IPS-18a (cell line): ENCODE measurements around the gene HTT.
"Not testable (repeated sequence)": the region's sequence is repeated elsewhere in the genome, so short reads cannot be mapped to it uniquely, and the experiment has no call there.

Experiments
- H3K27ac ChIP-seq: one replicate; pipeline ENCODE4 v1.5.1; 2013; ENCODE audit warnings: low read length
- H3K27me3 ChIP-seq: one replicate; pipeline ENCODE4 v1.6.1; 2013; ENCODE audit warnings: mild to moderate bottlenecking, low read length; ENCODE audit not compliant: control insufficient read depth, insufficient read depth
- H3K36me3 ChIP-seq: one replicate; pipeline ENCODE4 v1.6.1; 2013; ENCODE audit warnings: low read depth, low read length; ENCODE audit not compliant: control insufficient read depth
- H3K4me1 ChIP-seq: one replicate; pipeline ENCODE4 v1.6.1; 2013; ENCODE audit warnings: low read depth, low read length; ENCODE audit not compliant: control insufficient read depth
- H3K4me3 ChIP-seq: one replicate; pipeline ENCODE4 v1.5.1; 2013; ENCODE audit warnings: low read length
- H3K9ac ChIP-seq: one replicate; pipeline ENCODE4 v1.6.1; 2013; ENCODE audit warnings: mild to moderate bottlenecking, low read length, moderate library complexity
- H3K9me3 ChIP-seq: one replicate; pipeline ENCODE4 v1.6.1; 2013; ENCODE audit warnings: low read depth, low read length; ENCODE audit not compliant: control insufficient read depth

The HTT gene

DNA sequence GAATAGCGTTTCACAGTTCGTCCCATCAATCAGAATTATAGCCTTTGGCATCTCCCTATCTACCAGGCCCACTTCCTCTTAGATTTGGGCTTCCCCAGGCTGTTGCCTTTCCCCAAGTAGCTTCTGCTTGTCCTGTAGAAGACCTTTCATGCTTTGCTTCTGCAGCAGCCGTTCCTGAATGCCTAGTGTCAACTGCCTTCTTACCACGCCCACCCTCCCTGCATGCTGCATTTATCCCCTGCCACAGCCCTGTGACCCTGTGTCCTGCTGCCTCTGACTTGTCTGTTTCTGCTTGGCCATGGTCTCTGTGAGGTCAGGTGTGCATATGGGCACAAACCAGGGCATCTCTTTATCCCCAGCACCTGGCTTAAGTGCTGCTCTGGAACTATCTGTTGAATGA is 56.3 kb downstream of the HTT start:
- H3K36me3 ChIP-seq: peaks cover 86% of the 10 kb centered on the region
- no peaks in the 10 kb centered on the region for H3K27me3 ChIP-seq
- no peak overlapping the region for H3K9ac ChIP-seq
- no peak overlapping the region for H3K4me3 ChIP-seq
- no peaks in the 10 kb centered on the region for H3K4me1 ChIP-seq
- no peaks in the 10 kb centered on the region for H3K9me3 ChIP-seq
- H3K27ac ChIP-seq: no peak overlapping the region

DNA sequence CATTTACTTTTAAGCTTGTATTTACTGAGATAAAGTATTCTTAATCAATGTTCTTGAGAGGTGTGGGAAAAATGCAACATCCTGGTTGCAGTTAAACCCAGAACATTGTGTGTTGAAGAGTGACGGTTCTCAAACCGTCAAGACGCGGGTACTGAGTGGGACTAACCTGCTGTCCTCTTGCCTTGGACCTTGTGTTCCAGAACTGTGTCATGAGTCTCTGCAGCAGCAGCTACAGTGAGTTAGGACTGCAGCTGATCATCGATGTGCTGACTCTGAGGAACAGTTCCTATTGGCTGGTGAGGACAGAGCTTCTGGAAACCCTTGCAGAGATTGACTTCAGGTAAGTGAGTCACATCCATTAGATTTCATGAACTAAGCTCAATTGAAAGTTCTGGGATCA is 59.7 kb downstream of the HTT start:
- Histone ChIP-seq H3K36me3 (peaks cover 86% of the 10 kb centered on the region), H3K4me3 (no peak overlapping the region), H3K27ac (no peak overlapping the region), H3K9ac (no peak overlapping the region), H3K27me3 (no peaks in the 10 kb centered on the region), H3K9me3 (no peaks in the 10 kb centered on the region), H3K4me1 (no peaks in the 10 kb centered on the region)

DNA sequence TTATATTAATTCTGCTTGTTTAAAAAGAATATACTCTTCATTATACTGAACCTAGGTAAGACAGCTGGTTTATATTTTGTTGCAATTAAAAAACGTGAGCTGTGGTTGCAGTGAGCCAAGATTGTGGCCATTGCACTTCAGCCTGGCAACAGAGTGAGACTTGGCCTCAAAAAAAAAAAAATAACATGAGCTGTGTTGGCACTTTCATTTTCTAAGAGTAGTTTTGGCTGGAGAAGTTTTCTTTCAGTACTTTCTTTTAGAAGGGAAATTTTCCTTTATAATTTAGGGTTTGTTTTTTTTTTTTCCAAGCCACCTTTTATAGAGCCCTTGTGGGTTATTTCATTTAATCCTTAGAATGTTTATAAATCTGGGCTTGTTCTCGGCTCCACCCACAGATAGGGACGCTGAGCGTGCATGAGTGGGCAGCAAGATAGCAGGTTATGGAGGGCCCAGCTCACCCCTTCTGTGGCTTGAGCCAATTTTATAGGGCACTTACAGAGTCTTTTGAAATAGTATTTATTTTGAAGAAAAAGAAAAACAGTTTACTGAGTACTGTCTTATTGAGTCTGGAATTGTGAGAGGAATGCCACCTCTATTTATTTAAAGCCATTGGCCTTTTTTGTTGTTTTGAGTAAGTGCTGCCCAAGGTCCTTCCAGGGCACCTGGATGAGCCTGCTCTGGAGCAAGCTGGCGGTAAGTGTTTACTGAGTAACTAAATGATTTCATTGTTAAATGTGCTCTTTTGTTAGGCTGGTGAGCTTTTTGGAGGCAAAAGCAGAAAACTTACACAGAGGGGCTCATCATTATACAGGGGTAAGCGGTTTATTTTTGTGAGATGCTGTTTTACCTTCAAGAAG is 60.9 kb downstream of the HTT start:
- Histone ChIP-seq H3K4me3 (no peak overlapping the region), H3K27ac (no peak overlapping the region), H3K36me3 (peaks cover 84% of the 10 kb centered on the region), H3K4me1 (no peaks in the 10 kb centered on the region), H3K9ac (no peak overlapping the region), H3K9me3 (no peaks in the 10 kb centered on the region), H3K27me3 (no peaks in the 10 kb centered on the region)

DNA sequence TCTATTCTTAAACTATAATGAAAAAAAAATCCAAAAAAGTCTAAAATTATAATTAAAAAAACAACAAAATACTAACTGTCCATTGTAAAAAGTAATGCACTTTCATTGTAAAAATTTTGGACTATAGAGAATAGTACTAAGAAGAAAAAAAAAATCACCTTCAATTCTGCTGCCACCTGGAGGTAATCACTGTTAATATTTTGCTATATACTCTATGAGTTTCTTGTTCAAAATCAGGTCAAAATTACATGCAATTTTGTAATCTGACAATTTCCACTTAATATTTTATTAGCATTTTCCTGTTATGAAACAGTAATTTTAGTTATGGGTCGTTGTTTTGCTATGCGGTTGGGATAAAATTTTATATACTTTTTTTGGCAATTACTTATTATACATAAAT is 62.0 kb downstream of the HTT start:
- Histone ChIP-seq H3K27me3 (no peaks in the 10 kb centered on the region), H3K27ac (no peak overlapping the region), H3K9ac (no peak overlapping the region), H3K9me3 (no peaks in the 10 kb centered on the region), H3K4me1 (no peaks in the 10 kb centered on the region), H3K4me3 (no peak overlapping the region), H3K36me3 (peaks cover 82% of the 10 kb centered on the region)

DNA sequence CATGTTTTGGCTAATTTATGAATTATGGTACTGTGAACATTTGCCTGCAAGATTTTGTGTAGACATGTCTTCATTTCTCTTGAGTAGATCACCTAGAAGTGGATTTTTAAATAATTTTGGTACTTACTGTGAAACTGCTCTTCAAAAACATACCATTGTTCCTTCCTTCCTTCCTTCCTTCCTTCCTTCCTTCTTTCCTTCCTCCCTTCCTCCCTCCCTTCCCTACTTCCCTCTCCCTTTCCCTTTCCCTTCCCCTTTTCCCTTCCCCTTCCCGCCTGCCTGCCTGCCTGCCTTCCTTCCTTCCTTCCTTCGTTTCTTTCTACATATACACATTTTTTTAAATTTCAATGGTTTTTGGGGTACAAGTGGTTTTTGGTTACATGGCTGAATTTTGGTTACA is 63.4 kb downstream of the HTT start:
- Histone ChIP-seq H3K27me3 (no peaks in the 10 kb centered on the region), H3K4me1 (no peaks in the 10 kb centered on the region), H3K9me3 (no peaks in the 10 kb centered on the region), H3K9ac (no peak overlapping the region), H3K36me3 (peaks cover 71% of the 10 kb centered on the region), H3K4me3 (no peak overlapping the region), H3K27ac (no peak overlapping the region)

DNA sequence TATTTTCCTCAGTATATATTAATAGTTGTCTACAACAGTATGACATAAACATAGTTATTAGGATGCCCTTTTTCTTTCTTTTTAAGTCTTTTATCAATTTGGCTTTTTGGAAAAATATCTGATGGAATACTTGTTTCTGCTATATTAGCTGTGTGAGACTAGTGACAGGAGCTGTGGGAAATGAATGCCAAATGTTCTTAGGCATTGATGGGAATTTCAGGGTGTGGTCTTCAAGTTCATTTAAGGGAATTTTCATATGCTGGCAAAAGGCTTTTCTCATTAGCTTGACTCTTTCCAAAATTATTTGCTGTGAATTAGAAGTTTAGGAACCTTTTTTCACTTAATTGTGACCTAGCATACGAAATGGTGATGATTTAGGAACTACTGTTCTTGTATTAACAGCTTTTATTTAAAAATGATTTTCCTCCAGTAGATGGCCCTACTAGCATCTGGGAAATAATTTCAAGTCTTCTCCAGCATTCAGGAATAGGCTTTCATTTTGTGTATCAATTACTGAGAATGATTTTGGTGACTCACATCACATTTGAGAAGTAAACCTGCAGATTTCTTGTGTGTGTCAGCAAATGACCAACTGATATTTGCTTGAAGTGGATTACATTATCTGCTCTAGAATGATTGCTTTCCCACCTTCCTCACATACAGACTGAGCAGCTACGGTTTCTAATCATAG is 70.9 kb downstream of the HTT start:
- H3K27me3 ChIP-seq: no peaks in the 10 kb centered on the region
- H3K9me3 ChIP-seq: no peaks in the 10 kb centered on the region
- no peak overlapping the region for H3K9ac ChIP-seq
- H3K4me3 ChIP-seq: no peak overlapping the region
- peaks cover 75% of the 10 kb centered on the region for H3K36me3 ChIP-seq
- H3K27ac ChIP-seq: no peak overlapping the region
- H3K4me1 ChIP-seq: no peaks in the 10 kb centered on the region

DNA sequence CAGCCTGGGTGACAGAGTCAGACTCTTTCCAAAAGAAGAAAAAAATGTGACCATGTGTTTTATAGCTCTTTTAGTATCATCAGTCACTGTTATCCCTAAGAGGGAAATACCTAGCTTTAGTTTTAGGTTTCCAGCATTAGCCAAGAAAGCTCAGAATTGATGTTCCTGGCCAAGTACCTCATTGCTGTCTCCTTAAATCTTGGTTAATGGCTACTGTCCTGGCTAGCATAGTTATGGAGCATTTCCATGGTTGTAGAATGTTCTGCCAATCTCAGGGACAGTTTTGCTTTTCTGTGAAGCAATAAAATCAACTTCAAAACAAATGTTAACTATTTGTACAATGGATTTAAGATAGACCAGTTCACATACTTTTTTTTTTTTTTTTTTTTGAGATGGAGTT is 74.4 kb downstream of the HTT start:
- Histone ChIP-seq H3K9ac (no peak overlapping the region), H3K27me3 (no peaks in the 10 kb centered on the region), H3K36me3 (peaks cover 74% of the 10 kb centered on the region), H3K9me3 (no peaks in the 10 kb centered on the region), H3K4me1 (no peaks in the 10 kb centered on the region), H3K27ac (no peak overlapping the region), H3K4me3 (no peak overlapping the region)

DNA sequence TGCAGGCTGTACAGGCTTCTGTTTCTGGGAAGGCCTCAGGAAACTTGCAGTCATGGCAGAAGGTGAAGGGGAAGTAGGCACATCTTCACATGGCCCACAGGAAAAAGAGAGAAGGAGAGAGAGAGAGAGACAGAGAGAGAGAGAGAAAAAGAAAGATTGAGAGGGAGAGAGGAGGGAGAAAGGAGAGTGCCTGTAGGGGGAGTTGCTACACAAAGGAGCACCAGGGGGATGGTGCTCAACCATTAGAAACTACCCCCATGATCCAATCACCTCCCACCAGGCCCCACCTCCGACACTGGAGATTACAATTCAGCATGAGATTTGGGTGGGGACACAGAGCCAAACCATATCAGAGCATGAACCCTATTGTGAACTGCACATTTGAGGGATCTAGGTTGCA is 76.8 kb downstream of the HTT start:
- H3K9me3 ChIP-seq, H3K4me3 ChIP-seq, H3K4me1 ChIP-seq, H3K9ac ChIP-seq, H3K27ac ChIP-seq, H3K27me3 ChIP-seq: not testable (repeated sequence)
- peaks cover 66% of the 10 kb centered on the region for H3K36me3 ChIP-seq

DNA sequence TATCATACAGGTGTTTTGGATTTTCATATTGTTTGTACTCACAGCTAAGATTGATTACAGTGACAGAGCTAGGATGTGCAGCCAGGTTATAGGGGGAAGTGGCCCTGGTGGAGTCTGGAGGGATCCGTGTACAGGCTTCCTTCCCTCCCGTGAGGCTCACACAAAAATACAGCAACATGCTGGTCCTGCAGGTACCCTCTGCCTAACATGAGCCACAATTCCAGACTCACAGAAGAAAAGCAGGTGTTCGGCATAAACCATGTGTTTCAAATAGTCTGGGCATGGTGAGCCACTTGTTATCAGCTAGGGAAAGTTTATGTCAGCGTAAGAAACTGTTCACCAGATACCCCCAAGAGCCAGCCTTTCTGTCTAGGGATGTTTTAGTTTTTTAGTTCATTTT is 82.9 kb downstream of the HTT start:
- H3K36me3 ChIP-seq: peaks cover 69% of the 10 kb centered on the region

DNA sequence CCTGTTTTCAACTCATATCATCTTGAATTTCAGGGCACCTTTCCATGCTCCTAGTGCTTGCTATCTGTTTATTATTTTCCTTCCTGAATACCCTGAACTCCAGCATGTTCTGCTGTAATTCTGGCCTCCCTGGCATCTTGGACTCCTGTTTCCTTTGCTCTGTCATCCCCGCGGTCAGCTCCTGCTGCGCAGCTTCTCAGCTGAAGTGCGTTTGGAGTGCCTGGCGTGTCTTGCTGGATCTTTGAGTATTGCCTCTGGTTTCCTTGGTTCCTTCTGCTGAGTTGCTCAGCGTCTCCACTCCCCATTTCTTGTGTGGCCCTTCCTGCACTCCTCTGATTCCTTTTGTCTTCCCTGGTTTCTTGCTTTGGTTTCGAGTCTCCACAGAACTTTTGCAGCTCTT is 84.4 kb downstream of the HTT start:
- H3K4me1 ChIP-seq: no peaks in the 10 kb centered on the region
- no peak overlapping the region for H3K27ac ChIP-seq
- H3K9me3 ChIP-seq: peaks cover 4% of the 10 kb centered on the region
- H3K9ac ChIP-seq: no peak overlapping the region
- H3K4me3 ChIP-seq: no peak overlapping the region
- H3K27me3 ChIP-seq: no peaks in the 10 kb centered on the region
- peaks cover 58% of the 10 kb centered on the region for H3K36me3 ChIP-seq

More for the DNA sequence above, 82.9 kb downstream of the HTT start:
- H3K9ac ChIP-seq: no peak overlapping the region
- H3K9me3 ChIP-seq: peaks cover 4% of the 10 kb centered on the region
- no peak overlapping the region for H3K27ac ChIP-seq
- H3K4me1 ChIP-seq: no peaks in the 10 kb centered on the region
- H3K4me3 ChIP-seq: no peak overlapping the region
- H3K27me3 ChIP-seq: no peaks in the 10 kb centered on the region

DNA sequence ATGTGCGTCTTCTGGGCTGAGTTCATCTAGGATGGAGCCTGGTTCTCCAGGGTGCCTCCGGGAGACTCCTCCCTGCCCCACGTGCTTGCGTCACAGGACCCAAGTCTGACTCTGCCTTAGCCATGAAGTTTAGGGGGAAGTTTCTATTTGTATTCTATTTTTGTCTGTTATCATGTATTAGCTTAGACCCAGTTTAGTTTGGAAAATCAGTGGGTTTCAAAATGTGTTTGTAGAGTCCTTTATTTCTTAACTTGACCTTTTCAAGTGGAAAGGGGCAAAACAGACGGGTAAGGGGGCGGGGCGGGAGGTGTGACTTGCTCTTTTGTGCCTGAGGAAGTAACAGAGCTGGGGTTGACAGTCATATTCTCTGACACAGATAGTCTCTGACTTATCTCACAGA is 86.0 kb downstream of the HTT start:
- H3K36me3 ChIP-seq: peaks cover 47% of the 10 kb centered on the region
- H3K9ac ChIP-seq: no peak overlapping the region

DNA sequence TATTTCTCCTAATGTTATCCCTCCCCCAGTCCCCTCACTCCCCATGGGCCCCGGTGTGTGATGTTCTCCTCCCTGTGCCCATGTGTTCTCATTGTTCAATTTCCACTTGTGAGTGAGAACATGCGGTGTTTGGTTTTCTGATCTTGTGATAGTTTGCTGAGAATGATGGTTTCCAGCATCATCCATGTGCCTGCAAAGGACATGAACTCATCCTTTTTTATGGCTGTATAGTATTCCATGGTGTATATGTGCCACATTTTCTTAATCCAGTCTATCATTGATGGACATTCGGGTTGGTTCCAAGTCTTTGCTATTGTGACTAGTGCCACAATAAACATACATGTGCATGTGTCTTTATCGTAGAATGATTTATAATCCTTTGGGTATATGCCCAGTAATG is 86.6 kb downstream of the HTT start:
- H3K27me3 ChIP-seq, H3K4me1 ChIP-seq, H3K4me3 ChIP-seq, H3K9ac ChIP-seq, H3K9me3 ChIP-seq, H3K27ac ChIP-seq: not testable (repeated sequence)
- peaks cover 46% of the 10 kb centered on the region for H3K36me3 ChIP-seq

More for the DNA sequence above, 86.0 kb downstream of the HTT start:
- Histone ChIP-seq H3K4me1 (no peaks in the 10 kb centered on the region), H3K27ac (no peak overlapping the region), H3K4me3 (no peak overlapping the region), H3K27me3 (no peaks in the 10 kb centered on the region), H3K9me3 (peaks cover 4% of the 10 kb centered on the region)
